Lower leg skin (tissue), 4 donors: Measurements from ENCODE around the gene SDC4. TPM values are rescaled to one million over a fixed set of nuclear protein-coding genes. Genes with fewer than 3 reads are reported as not detected.

ENCODE experiments used
- DNase-seq, 2 donors: peaks; one replicate each; pipeline ENCODE4 v3.0.0-alpha.2; 2019; ENCODE audit warnings: low spot score in 2 of 2
- H3K4me3 ChIP-seq: fragments of 200-600 bp; sonication (generic); 2 replicates; pipeline ENCODE4 v1.5.1; 2017; ENCODE audit warnings: mild to moderate bottlenecking, low read depth; ENCODE audit not compliant: poor library complexity, severe bottlenecking
- CTCF ChIP-seq, 3 donors: fragments of 450-650 bp; IDR thresholded peaks; one replicate each; pipeline ENCODE4 v1.5.1; 2016; ENCODE audit warnings: antibody characterized with exemption in 3 of 3, mild to moderate bottlenecking in 3 of 3, moderate library complexity in 2 of 3
- POLR2A ChIP-seq, 2 donors: fragments of 450-650 bp; IDR thresholded peaks; one replicate each; pipeline ENCODE4 v1.6.1; 2016 to 2017; ENCODE audit warnings: antibody characterized with exemption in 2 of 2, mild to moderate bottlenecking in 1 of 2, moderate library complexity in 1 of 2
- WGBS, 2 donors: methylation state at CpG; one replicate each; pipeline ENCODE4 v1.1.5; 2018; 5-methylcytosine and 5-hydroxymethylcytosine counted together
- intact Hi-C: fragments of 100-400 bp; cut with DNase I; formaldehyde crosslinking; loops from one replicate; pipeline ENCODE4 v1.15.0; 2023; ENCODE audit warnings: low total_unique reads
- total RNA-seq, 4 donors: library from RNA; depleted of rRNA; stranded (reverse); fragments of >200 nt; gene quantifications; one replicate each; pipeline ENCODE4 v1.1.0, GENCODE V29; 2016

The SDC4 gene
- total RNA-seq, 4 donors from 2014 or later = 226 to 317 (median 278) TPM

DNA sequence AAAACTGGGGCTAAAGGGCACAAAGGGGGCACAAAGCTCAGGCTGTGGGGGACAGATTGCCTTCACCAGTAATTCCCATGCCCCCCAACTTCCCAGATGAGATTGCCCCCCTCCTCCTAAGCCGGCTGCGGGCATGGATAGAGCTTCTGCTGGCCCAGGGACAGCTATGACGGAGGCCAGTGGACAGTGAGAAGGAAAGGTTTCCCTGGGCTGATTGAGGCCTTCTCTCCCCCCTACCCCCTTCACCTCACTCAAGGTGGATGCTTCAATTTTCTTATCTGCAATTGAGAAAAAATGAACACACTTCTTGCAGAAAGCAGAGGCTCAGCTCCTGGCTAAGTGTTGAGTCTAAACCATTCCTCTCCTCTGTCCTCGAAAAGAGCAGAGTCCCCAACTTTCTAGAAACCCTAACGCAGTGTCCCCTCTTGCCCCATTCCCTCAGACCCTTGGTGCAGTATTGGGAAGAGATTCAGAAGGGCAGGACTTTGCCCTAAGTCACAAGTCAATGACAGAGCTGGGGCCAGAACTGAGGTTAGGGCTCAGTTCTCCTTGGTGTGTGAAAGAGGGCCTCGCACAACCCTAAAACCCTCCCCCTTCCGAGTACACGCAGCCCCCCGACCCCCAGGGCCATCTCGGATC lies 808 bp downstream of the SDC4 start:
- intact Hi-C loops = no loop called here
- 13 to 17% methylated on average over 10 of the region's 10 CpGs for whole genome bisulfite sequencing, 2 donors
- DNase-seq = no peak
- peak overlapping the region; percentile 67 for H3K4me3 ChIP-seq
- TF ChIP-seq CTCF (IDR thresholded peaks at IDR 0.05) (no peak), POLR2A (IDR thresholded peaks at IDR 0.05) (no peak)

DNA sequence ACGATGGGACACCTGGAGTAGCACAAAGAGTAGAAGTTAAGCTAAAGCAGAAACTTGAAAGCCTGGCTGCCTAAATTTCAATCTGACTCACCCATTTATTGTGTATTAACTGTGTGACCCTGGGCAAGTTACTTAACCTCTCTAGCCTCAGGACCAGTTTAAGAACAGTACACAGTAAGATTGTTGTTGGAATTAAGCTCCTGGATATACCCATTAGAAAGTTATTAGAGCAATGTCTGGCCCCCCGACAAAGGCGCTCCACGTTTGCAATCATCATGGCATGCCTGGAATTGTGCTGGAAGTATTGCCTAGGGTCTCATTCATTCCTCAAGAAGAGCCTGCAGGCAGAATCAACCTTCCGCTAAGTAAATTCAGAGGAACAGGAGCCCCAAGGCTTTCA lies 1.4 kb downstream of the SDC4 start:
- H3K4me3 ChIP-seq = peak overlapping the region; percentile 67
- TF ChIP-seq CTCF (IDR thresholded peaks at IDR 0.05) = no peak
- TF ChIP-seq POLR2A (IDR thresholded peaks at IDR 0.05) = no peak
- WGBS, 2 donors = 40 to 44% methylated on average over 5 of the region's 5 CpGs
- intact Hi-C loops = no loop called here
- no peak for DNase-seq

DNA sequence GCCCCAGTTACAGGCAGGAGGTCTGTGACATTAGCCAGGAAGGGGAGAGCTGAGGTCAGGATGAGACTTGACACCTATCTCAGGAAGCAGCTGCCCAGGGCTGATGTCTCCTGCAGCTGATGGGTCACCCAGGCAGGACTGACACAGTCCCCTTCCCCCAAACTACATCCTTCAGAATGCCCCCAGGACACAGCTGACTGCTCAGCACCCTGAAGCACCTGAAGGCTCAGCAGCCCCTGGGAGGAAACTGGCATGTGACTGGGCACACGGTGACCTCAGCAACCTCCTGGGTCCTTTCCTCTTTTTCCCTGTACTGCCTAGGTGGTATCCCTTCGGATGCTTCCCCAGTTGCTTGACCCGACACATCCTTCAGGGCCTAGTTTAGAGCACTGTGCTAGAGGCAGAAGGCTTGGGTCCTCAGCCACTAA lies 1.9 kb downstream of the SDC4 start:
- intact Hi-C loops = no loop called here
- DNase-seq = no peak
- 45 to 63% methylated on average over 3 of the region's 3 CpGs for WGBS, 2 donors
- no peak for TF ChIP-seq CTCF (IDR thresholded peaks at IDR 0.05)
- no peak for TF ChIP-seq POLR2A (IDR thresholded peaks at IDR 0.05)
- H3K4me3 ChIP-seq = peak overlapping the region; percentile 0

DNA sequence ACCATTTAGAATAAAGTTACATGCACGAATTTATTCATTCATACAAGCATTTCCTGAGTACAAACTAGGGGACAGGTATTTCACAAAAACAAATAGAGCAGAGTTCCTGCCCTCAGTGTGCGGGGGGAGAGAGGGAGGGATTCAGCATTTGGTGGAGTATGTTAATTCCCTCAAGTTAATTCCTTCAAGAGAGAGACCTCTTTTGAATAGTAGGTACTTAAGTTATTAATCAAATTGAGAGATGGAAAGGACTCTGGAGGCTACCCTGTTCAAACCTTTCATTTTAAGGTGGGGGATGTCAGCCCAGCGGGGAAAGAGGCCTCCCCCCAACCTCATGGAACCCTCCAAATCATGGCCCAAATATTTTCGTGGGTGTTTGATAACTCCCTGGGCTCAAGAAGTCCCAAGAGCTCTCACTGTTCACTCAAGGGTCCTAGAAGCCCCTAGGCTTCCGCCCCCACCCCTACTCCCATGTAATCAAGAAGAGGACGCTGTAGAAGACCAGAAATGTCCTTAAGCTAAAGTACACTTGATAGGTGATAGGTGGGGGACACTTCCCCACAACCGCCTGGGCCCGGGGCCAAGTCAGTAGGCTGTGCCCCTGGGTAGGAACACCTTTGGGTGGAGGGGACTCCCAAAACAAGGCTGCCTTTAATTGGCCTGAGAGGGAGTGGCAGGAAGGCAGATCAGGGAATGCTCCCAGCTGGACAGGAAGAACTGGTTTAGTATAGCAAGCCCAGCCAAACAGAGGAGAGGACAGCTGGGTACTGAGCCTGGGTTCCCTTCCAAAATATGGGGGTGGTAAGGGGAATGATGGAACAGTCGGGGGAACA lies 2.9 kb downstream of the SDC4 start:
- intact Hi-C loops = no loop called here
- WGBS, 2 donors = 46 to 52% methylated on average over 9 of the region's 9 CpGs
- DNase-seq = peak in 1 of 2 donors; percentile 68
- H3K4me3 ChIP-seq = no peak overlapping the region
- TF ChIP-seq CTCF (IDR thresholded peaks at IDR 0.05) (no peak), POLR2A (IDR thresholded peaks at IDR 0.05) (no peak)

DNA sequence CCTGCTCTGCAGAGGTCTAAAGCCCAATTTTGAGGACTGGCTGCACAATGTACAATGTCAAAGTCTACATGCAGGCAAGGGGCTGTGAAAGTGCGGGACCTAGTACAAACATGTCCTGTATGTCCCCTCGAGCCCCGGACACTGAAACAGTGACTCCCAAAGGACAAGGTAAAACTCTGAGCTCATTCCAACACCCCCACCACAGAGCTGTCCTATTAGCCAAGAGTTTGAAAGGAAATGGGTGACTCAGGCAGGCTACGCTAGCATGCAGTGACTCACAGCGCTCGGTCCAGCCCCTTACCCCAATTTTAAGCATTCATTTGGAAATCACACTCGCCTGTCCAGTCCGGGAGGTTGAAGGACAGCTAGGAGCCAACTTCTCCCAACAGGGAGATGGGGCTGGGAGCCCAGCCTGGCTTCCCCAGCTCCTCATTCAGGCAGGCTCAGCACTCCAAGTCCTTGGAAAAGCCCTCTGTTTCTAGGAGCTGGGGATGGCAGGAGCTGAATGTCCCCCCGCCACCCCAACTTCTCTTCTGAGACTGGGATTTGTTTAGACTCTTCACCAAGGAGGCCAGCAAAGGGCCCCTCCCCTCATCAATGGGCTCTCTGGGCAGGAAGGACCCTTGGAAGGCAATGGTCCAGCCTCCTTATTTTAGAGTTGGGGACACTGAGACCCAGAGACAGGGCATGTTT lies 3.9 kb downstream of the SDC4 start:
- DNase-seq = peak in 1 of 2 donors; percentile 64
- 26 to 30% methylated on average over 9 of the region's 9 CpGs for WGBS, 2 donors
- intact Hi-C loops = no loop called here
- H3K4me3 ChIP-seq = no peak overlapping the region
- TF ChIP-seq CTCF (IDR thresholded peaks at IDR 0.05) = no peak
- TF ChIP-seq POLR2A (IDR thresholded peaks at IDR 0.05) = no peak
